GM18870 (cell line): ENCODE measurements around the gene PRAC1.

Experiments
- ATAC-seq: cut with Tn5 transposase; IDR thresholded peaks from one replicate; pipeline ENCODE4 v1.9.1; 2021; ENCODE audit warnings: moderate library complexity; ENCODE audit not compliant: unreplicated experiment

The PRAC1 gene

DNA sequence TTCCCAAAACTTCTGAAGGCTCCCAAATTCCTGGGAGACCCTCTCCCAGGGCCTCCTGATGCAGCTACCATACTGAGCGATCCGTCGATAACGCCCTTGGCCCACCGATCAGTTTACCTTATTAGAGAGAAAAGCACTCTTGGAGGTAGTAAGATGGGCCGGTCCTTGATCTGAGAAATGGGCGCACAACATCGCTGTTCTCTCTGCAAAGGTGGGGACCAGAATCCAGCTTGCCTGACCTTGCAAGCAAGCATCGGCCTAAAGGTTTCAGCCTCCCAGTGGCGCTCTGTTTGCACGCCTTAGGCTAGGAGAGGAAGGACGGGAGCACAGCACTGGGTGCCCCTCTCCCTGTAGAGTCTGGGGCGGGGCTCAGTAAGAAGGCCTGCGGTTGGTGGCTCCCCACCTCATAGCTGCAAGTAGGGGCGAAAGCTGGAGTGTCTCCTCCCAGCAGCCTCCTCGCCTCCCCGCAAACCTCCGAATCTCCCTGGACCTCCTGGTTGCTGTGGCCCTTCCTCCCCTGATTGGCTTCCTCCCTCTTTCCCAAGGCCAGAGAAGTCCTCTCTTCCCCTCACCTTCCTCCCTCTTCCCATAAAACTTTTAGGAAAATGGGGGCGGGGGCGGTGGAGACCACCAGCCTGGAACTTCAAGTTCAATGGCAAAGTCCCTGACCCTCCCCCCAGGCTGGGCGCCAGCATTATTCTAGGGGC, at the start of gene PRAC1:
Gene PRAC1 (minus strand): TSS at position 318 of the 707 bp plus-strand sequence. CDS start 126 bp downstream, at position 192.
- ATAC-seq, result no peak

GRCh38 chr17:48770954-48771353, 48.6 kb upstream of the PRAC1 start:
- ATAC-seq, result no peak

GRCh38 chr17:48769009-48769675, 46.8 kb upstream of the PRAC1 start:
- no peak for ATAC-seq

DNA sequence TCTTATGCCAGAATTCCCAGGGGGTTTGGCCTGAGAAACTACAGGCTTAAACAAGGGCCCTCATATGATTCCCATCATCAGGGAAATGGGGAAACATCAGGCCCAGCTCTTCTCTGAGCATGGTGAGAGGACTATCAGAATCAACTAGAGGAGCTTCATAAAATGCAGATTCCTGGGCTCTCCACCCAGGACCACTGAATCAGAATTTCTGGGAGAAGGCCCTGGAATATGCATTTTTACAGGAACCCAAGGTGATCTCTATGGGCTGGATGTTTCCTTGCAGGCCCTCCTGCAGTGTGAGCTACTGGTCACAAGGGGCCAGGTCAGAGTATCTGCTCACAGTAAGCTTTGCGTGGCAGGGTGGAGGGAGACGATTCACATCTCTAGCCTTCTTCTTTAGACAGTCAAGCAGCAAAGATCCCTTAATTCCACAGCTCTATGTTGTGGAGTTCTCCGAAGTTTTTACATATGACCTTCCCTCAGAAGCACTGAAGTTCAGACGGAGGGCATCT, 45.0 kb upstream of the PRAC1 start:
- ATAC-seq, result no peak

DNA sequence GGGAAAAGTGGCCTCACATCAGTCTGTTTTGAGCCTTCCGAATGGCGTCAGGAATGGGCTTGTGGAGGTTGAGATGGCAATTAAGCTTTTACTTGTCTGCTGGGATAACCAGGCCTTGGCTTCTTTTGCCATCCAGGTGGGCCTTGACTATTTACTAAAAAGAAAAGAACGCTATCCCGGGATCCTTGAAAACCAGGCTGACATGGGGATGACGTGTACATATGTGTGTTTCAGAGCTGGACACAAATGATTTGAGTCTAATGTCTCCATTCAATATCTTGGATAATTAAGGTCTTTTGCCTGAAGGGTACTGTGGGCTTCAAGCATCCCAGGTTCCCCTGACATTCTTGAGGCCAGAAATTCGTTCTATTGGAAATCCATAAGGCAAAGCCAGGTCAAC, 38.8 kb upstream of the PRAC1 start:
- ATAC-seq, result no peak

- no peak for ATAC-seq
These were observed 38.1 kb upstream of the PRAC1 start for GRCh38 chr17:48760411-48760810.

DNA sequence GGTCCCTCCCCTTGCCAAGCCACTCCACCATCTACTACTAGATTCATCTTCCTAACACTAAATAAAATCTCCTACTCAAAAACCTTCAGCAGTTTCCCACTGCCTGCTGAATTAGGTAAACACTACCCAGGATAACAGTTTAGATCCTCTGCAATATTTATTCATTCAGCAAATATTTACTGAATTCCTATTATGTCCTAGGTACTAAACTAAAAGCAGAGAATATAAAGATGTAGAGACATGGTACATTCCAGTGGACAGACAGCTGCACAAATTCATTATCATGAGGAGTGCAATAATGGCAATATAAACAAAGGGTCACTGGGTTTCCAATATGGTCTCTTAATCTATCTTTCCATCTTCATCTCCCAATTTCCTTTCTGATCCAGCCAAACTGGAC, 37.0 kb upstream of the PRAC1 start:
- no peak for ATAC-seq

DNA sequence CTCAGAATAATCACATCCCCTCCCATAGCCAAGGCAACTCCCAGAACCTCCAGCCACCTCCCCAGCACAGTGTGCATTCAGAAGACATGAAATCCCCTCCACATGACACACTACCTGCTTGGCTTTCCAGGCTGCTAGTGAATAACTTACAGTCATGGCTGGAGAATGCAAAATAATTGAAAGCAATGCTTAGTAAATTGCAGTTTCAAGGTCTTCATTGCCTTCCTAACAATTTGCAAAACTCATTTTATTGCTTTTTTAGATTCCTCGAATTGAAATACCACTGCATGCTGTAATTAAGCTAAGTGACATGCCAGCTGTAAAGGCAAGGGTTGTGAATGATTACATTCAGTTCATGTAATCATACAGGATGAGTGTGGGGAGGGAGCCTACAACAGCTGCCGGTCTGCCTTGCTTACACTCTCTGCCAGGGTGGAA, 35.2 kb upstream of the PRAC1 start:
- no peak for ATAC-seq

DNA sequence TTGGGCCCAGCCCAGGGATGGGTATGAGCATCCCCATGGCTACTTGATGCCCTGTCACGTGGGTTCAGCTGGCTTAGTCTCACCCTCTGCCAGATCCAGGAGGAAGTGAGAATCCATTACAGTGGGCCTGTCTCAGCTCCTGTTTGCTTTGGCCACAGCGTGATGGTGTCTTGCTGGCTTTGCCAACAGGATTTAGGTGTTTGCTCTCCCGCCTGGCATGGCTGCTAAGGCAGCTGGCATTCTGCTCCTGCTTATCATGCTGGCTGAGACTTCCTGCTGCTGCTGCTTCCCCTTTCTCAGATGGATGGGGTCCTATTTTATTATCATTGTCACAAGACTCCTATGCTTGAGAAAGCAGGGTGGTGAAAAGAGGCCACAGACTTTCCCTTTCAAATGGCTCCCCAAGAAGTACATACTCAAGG, 34.5 kb upstream of the PRAC1 start:
- no peak for ATAC-seq

- ATAC-seq, result no peak
These were observed 33.0 kb upstream of the PRAC1 start for GRCh38 chr17:48755356-48755755.

DNA sequence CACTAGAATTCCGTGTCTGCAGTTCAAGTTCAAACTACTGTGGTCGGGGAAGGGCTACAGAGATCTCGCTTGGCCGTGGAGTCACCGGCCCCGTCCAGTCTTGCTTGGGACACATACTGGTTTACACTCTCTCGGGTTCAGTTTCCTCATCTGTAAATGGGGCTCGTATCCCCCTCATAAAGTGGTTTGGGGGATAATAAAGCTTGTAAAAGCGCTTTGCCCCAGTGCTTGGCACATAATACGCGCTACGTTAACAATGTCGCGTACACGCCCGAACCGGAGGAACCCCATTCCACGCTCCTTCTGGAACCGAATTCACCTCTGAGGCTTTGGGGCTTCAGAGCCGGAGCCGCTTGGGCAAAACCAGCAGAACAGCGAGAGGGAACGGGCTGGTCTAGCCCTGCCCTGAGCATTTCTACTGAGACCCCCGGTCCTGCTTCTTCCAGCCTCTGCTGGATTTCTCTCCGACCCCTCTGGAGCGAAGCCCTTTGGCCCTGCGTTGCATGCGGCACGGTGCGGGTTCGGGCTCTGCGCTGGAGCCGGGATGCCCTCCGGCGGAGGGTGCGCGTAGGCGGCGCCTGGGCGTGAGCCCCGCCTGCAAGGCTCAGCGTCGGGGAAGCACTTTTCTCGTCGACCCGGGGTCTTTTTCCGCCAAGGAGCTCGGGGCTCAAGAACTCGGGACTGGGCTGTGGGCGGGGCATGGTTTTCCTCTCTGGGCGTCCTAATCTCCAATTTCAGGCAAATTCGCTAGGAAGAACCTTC, 32.4 kb upstream of the PRAC1 start:
- no peak for ATAC-seq

DNA sequence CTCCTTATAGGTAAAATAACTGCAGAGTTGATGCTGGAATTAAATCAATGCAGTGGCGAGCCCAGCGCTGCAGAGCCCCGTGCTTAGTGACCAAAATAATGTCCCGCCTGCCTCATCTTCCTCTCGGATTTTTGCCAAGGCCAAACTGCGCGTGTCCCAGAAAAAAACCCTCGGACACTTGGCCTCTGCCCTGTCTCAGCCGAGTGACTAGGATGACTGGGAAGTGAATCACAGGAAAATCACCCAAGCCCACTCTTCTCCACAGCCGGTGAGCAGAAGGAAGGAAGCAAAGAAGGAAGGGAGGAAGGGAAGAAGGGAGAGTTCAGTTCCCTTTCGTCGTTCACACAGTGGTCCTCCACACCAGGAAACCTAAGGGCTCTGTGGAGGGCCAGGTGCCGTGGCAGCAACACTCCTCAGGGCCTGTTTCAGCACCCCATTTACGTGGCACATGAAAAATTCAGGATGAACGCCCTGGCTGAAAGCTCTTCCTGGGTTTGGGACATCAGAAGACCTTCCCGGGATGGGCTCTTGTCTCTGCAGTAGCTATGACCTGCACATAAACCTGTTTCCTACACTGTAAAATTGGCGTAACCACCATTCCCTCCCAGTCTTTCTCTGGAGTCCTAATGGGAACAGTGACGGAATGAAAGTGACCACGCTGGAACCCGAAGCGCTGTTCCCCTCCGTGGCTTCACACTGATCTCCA, 31.6 kb upstream of the PRAC1 start:
- no peak for ATAC-seq

DNA sequence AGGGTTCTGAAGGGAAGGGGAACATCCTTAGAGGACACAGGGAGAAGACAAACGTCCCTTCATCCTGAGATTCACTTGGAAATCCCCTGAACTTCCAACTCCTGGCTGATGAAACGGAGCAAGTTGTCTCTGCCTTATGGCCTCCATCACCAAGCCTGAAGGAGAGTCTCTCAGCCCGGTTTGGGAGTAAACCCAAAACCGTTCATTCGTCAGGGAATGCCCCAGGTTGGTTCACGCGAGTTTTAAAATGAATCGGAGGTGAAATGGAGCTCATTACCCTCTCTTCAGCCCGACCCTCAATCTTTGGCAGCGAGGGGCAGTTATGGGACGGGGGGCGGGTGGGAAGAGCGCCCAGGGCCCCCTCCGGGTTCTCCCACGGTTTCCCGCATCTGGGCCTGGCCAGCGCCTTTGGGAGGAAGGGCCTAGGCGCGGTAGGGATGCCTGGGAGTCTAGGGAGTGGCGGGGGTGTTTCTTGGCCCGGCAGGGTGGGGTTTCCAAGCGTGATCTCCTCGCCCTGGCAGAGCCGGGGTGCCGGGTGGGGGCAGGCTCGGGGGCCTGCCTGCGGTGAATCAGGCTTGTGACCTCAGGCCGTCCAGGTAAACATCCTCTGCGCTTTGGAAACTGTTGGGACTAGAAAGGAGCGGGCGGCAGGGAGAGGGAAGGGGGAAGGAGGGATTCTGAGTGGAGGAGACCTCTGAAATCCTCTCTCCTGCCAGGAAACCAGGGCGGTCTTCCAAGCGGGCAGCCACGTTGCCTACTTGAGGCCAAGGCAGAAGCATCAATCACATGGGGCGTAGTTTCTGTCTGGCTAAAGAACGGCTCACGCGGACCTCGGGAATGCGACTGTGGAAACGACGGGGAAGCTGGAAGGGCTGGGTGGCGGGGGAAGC, 30.3 kb upstream of the PRAC1 start:
- no peak for ATAC-seq

DNA sequence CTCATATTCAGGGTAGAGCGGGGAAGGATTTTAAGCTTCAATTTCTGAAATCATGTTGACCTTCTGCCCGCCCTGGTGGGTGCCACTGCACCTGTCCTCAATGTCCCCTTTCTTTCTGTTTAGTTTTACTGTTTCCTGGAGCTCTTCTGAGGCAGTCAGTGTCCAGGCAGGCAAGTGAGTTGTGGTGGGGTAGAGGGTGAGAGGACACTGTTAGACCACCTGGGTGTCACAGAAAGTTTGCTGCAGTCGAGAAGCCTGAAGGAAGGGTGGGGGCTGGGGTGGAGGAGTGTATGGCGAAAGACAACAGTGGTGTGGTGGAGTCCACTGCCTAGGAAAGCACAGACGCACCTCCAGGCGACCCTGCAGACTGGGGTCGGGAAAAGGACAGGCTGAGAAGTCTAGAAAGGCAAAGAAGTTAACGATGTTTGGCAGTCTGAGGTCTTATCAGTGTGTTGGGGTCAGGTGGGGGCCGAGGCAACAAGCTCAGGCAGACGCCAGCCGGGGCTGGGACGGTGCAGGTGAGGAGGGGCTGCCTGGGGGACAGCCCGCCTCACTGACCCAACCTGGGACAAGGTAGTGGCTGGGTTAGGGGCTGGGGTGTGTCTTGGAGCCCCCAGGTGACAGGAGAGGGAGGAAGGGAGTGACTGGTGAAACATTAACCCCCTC, 29.5 kb upstream of the PRAC1 start:
- ATAC-seq, result no peak

DNA sequence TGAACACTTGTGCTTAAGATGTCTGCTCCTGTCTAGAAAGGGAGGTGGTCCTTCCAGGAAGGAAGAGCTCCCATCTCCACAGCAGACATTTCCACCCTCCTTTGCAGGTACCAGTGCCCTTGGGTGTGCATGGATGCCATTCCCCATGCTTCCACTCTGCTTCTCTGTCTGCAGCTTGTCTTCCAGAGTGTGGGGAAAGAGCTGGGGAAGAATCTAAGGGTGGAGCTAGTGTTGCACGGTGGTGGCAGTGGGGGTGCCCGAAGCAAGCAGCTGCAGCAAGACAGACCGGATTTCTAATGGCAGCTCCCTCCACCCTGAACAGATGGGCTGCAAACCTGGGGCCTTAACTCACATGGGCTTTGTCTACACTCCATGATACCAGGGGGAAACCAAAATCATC, 28.9 kb upstream of the PRAC1 start:
- no peak for ATAC-seq

DNA sequence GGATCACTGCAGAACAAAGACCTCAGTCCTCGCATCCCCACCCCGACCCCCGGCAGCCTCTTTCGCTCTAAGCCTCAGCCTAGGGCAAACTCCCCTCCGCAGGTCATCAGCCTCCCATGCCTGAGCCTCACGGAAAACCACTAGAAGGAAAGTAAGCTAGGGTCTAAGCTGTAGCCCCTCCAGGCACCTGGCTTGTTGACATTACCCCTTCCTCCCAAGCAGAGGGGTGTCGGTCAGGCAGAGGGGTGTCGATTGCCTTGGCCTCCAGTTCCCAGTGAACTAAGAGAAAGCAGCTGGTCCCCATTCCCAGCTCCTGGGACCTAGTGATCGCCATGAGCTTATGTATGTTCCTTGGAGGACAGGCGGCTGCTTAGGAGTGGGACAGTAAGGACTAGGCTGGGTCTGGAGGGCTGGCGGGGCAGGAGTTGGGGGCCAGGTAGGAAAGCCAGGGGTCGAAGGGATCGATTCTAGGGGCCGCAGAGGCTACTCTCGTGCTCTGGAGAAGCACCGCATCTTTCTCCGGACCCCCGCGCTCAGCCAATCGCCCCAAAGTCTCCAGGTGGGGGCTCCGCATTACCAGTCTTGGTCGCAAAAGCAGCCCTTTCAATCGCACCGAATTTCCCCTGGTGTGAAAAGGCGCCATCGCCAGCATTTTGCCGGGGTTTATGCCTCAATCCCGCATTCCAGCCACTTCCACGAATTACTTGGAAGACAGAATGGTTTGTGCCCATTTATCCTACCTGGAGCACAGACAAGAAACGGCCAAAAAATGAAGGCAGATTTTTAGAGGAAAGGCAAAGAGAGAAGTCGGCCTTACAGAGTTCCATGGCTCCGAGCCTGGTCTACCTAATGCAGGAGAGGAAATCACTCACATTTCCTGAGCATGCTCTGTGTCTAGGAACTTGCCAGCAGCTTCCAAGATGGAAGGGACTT, 27.6 kb upstream of the PRAC1 start:
- ATAC-seq, result no peak

- no peak for ATAC-seq
These were observed 26.6 kb upstream of the PRAC1 start for GRCh38 chr17:48748718-48749566.
